Right atrium auricular region (tissue), 2 donors: Measurements from ENCODE around the gene RANBP17. TPM values are rescaled to one million over a fixed set of nuclear protein-coding genes. Genes with fewer than 3 reads are reported as not detected.

Experiments used
- DNase-seq: peaks from one replicate; pipeline ENCODE4 v3.0.0-alpha.2; 2019; ENCODE audit warnings: low spot score
- H3K27ac ChIP-seq, 2 donors: fragments of 200-600 bp; sonication (generic); 1 replicate in 1 of 2; 2 replicates in 1 of 2; pipeline ENCODE4 v1.5.1; 2016 to 2019
- H3K27me3 ChIP-seq, 2 donors: fragments of 200-600 bp; sonication (generic); one replicate each; pipeline versions ENCODE4 v1.5.1 to v1.6.0; 2017 to 2019
- H3K36me3 ChIP-seq: fragments of 200-600 bp; sonication (generic); one replicate; pipeline ENCODE4 v1.5.1; 2016
- H3K4me1 ChIP-seq, 2 donors: fragments of 200-600 bp; sonication (generic); one replicate each; pipeline versions ENCODE4 v1.5.1 to v1.6.0; 2017 to 2019
- H3K4me3 ChIP-seq, 2 donors: fragments of 200-600 bp; sonication (generic); 1 replicate in 1 of 2; 2 replicates in 1 of 2; pipeline ENCODE4 v1.5.1; 2017 to 2019; ENCODE audit warnings: mild to moderate bottlenecking in 1 of 2, moderate library complexity in 1 of 2
- H3K9me3 ChIP-seq, 2 donors: fragments of 200-600 bp; sonication (generic); one replicate each; pipeline ENCODE4 v1.5.1; 2019
- CTCF ChIP-seq, 2 donors: fragments of 200-600 bp; sonication (generic); IDR thresholded peaks; one replicate each; pipeline ENCODE4 v1.5.1; 2019; ENCODE audit warnings: antibody characterized with exemption in 2 of 2
- total RNA-seq, 2 donors: library from RNA; depleted of rRNA; stranded (reverse); fragments of >200 nt; gene quantifications; one replicate each; pipeline ENCODE4 v1.1.0, GENCODE V29; 2016

Gene RANBP17
- total RNA-seq, 2 donors from 2014 or later: 1.4 to 3.6 TPM

GRCh38 chr5:170844651-170845050 lies 17.2 kb upstream of the RANBP17 start:
- DNase-seq: no peak
- Histone ChIP-seq H3K27ac (no peak overlapping the region), H3K27me3 (no peaks in the 10 kb centered on the region), H3K4me3 (no peak overlapping the region), H3K9me3 (no peaks in the 10 kb centered on the region), H3K4me1 (no peaks in the 10 kb centered on the region), H3K36me3 (no peaks in the 10 kb centered on the region)
- TF ChIP-seq CTCF (IDR thresholded peaks at IDR 0.05): no peak

DNA sequence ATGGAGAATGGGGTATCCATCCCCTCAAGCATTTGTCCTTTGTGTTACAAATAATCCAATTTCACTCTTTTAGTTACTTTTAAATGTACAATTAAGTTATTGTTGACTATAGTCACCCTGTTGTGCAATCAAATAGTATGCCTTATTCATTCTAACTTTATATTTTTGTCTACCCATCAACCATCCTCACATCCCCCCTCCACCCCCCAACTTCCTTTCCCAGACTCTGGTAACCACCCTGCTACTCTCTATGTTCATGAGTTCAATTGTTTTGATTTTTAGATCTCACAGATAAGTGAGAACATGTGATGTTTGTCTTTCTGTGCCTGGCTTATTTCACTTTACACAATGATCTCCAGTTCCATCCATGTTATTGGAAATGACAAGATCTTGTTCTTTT lies 15.4 kb upstream of the RANBP17 start:
- no peaks in the 10 kb centered on the region for H3K36me3 ChIP-seq
- H3K4me3 ChIP-seq: no peak overlapping the region
- H3K27me3 ChIP-seq: no peaks in the 10 kb centered on the region
- H3K9me3 ChIP-seq: no peaks in the 10 kb centered on the region
- H3K4me1 ChIP-seq: no peaks in the 10 kb centered on the region
- DNase-seq: no peak
- no peak overlapping the region for H3K27ac ChIP-seq
- no peak for TF ChIP-seq CTCF (IDR thresholded peaks at IDR 0.05)

DNA sequence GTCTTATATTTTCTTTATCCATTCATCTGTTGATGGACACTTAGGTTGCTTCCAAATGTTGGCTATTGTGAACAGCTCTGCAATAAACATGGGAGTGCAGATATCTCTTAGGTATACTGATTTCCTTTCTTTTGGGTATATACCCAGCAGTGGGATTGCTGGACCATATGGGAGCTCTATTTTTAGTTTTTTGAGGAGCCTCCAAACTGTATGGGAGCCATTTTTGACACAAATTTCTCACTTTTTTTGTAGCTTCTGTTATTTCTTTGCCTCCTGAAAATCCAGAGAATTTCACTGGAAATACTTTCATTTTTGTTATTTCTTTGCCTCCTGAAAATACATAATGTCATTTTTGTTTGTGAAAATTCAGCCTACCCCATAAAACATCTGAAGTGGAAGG lies 15.0 kb upstream of the RANBP17 start:
- no peaks in the 10 kb centered on the region for H3K36me3 ChIP-seq
- H3K9me3 ChIP-seq: no peaks in the 10 kb centered on the region
- no peaks in the 10 kb centered on the region for H3K4me1 ChIP-seq
- no peak for TF ChIP-seq CTCF (IDR thresholded peaks at IDR 0.05)
- H3K27ac ChIP-seq: no peak overlapping the region
- DNase-seq: no peak
- H3K4me3 ChIP-seq: no peak overlapping the region
- H3K27me3 ChIP-seq: no peaks in the 10 kb centered on the region

DNA sequence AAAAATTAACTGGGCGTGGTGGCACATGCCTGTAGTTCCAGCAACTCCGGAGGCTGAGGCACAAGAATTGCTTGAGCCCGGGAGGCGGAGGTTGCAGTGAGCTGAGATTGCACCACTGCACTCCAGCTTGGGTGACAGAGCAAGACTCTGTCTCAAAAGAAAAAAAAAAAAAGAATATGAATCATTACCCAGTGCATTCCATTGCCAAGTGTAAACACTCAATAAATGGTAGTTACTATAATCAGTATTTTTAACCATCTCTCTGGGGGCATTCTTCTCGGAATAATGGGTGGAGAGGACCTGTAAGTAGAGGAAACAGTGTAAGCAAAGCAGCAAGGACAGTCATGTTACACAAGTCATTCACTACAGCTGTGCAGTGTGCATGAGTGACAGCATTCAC lies 13.8 kb upstream of the RANBP17 start:
- no peak for DNase-seq
- no peak for TF ChIP-seq CTCF (IDR thresholded peaks at IDR 0.05)
- Histone ChIP-seq H3K27me3 (no peaks in the 10 kb centered on the region), H3K4me3 (no peak overlapping the region), H3K9me3 (no peaks in the 10 kb centered on the region), H3K4me1 (no peaks in the 10 kb centered on the region), H3K36me3 (no peaks in the 10 kb centered on the region), H3K27ac (no peak overlapping the region)

DNA sequence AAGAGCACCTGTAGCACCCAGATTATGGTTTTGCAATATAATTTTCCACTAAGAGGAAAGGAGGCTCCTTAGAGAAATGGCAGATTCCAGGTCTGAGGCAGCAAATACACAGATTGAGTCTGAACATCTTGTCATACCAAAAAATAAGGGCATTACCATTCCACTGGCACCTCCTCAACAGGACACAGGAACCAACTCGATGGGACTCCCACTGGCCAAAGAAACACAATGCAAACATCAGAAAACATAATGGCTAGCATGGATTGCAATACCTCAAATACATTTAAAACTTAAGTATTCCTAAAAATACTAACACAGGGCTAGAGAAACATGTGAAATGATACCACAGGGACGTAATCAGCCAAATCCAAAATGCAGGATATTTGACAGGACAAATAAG lies 12.4 kb upstream of the RANBP17 start:
- no peak for TF ChIP-seq CTCF (IDR thresholded peaks at IDR 0.05)
- no peak overlapping the region for H3K27ac ChIP-seq
- H3K4me3 ChIP-seq: no peak overlapping the region
- H3K4me1 ChIP-seq: no peaks in the 10 kb centered on the region
- H3K27me3 ChIP-seq: no peaks in the 10 kb centered on the region
- H3K36me3 ChIP-seq: no peaks in the 10 kb centered on the region
- no peak for DNase-seq
- no peaks in the 10 kb centered on the region for H3K9me3 ChIP-seq

DNA sequence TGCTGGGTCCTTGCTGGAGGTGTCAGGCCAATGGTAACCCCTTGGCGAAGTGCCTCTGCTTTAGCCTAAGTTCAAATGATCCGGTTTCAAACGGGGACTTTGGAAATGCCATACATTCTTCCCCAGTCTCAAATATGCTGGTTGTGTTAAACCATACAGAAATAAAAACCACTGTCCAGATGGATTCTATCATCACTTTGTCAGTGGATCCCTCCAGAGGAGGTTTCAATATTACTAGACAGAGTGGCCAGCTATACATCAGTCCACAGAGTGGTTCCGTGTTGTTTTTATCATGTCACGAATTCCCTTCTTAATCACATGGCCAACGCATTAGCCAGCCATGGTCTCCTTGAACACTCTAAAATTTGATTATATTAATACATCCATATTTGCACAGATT lies 7.3 kb upstream of the RANBP17 start:
- no peak for TF ChIP-seq CTCF (IDR thresholded peaks at IDR 0.05)
- no peak overlapping the region for H3K4me3 ChIP-seq

More for the DNA sequence above, 7.3 kb upstream of the RANBP17 start:
- H3K4me1 ChIP-seq: no peaks in the 10 kb centered on the region
- no peaks in the 10 kb centered on the region for H3K27me3 ChIP-seq
- peaks cover 0 to 2% of the 10 kb centered on the region in 2 donors for H3K9me3 ChIP-seq
- no peak overlapping the region for H3K27ac ChIP-seq
- DNase-seq: no peak
- no peaks in the 10 kb centered on the region for H3K36me3 ChIP-seq
